Measurements from ENCODE around the gene NOL4L. TPM values are rescaled to one million over a fixed set of nuclear protein-coding genes. Genes with fewer than 3 reads are reported as not detected.

The NOL4L gene
- total RNA-seq, 1 experiment from 2014 or later: 31.7 TPM

DNA sequence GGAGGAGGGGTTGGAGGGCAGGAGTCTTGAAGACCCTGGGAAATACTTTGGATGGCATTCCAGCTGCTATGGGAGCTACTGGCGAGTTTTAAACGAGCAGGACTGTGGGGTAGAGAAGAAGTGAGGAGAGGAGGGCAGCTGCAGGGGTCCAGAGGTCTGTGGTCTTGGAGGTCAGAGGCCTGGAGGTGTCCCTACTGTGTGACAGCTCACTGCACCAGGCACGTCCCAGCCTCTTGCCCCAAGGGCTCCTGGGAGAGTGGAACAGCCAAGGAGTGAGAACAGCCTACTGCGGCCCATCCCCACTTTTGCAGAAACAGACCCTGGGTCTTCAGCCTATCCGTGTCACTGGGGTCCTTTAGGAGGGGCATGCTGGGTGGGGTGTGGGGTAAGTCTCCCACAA, 2.9 kb upstream of the NOL4L start:
- Histone ChIP-seq H3K18ac (ENCODE audit: insufficient read length, low read depth, low read length) (no peak overlapping the region), H3K27me3 (ENCODE audit: insufficient read depth, low read length) (peaks cover 13% of the 10 kb centered on the region; the same call in 1 of the 2 replicates), H3K9me3 (ENCODE audit: control insufficient read depth, low read depth, low read length) (no peaks in the 10 kb centered on the region), H2AFZ (ENCODE audit: low read length) (no peak overlapping the region), H4K20me1 (ENCODE audit: control insufficient read depth, insufficient read depth, insufficient read length) (no peaks in the 10 kb centered on the region), H4K5ac (ENCODE audit: insufficient read length, low read depth, low read length) (no peak overlapping the region), H3K14ac (ENCODE audit: insufficient read depth, low read length) (no peak overlapping the region), H2BK12ac (ENCODE audit: insufficient read length, low read depth, low read length) (no peak overlapping the region), H4K91ac (ENCODE audit: insufficient read length, low read depth, low read length) (no peak overlapping the region), H2BK20ac (ENCODE audit: low read depth, low read length, poor library complexity, severe bottlenecking) (no peak overlapping the region), H2AK5ac (ENCODE audit: insufficient read length, low read length) (no peak overlapping the region), H3K23me2 (ENCODE audit: insufficient read length, low read depth, low read length, poor library complexity, severe bottlenecking) (peaks cover 3% of the 10 kb centered on the region), H3K9ac (ENCODE audit: extremely low read depth, insufficient read length, low read length) (no peak overlapping the region), H3K56ac (ENCODE audit: insufficient read length, low read depth, low read length) (no peak overlapping the region), H3K4me1 (ENCODE audit: insufficient read depth, low read length) (0 out of 2 replicates have a peak, but pooled peaks cover 2% of the 10 kb centered on the region), H3T11ph (ENCODE audit: low read length) (no peak overlapping the region), H3K79me2 (ENCODE audit: insufficient read depth, low read length) (no peaks in the 10 kb centered on the region), H3K23ac (ENCODE audit: insufficient read length, low read depth, low read length) (no peak overlapping the region), H3K79me1 (ENCODE audit: insufficient read depth, low read depth, low read length, poor library complexity, severe bottlenecking) (no peaks in the 10 kb centered on the region), H2BK5ac (ENCODE audit: insufficient read length, low read length) (no peak overlapping the region), H3K4me2 (ENCODE audit: insufficient read depth, insufficient read length, low read length) (no peak overlapping the region), H4K8ac (replicated peaks; ENCODE audit: insufficient read length, low read depth, low read length) (no peak overlapping the region), H2BK120ac (ENCODE audit: low read depth, low read length, poor library complexity, severe bottlenecking) (no peak overlapping the region), H3K4ac (ENCODE audit: low read depth, low read length) (no peak overlapping the region), H3K27ac (ENCODE audit: insufficient read length, low read depth, low read length) (no peak overlapping the region), H2BK15ac (ENCODE audit: low read depth, low read length) (no peak overlapping the region)
- DNase-seq: no peak
- Mint-ChIP-seq H3K27ac (no peak overlapping the region), H3K27me3 (ENCODE audit: low read depth) (peaks cover 60% of the 10 kb centered on the region), H3K36me3 (ENCODE audit: insufficient read depth in 1 of 3, low read depth in 3 of 3) (peaks cover 0 to 2% (median 0%) of the 10 kb centered on the region in 3 experiments; a peak in 1 of 7 replicates), H3K4me3 (no peak overlapping the region), H3K4me1 (peaks cover 7 to 15% of the 10 kb centered on the region in 2 experiments), H3K9me3 (no peaks in the 10 kb centered on the region; a peak in 1 of 5 replicates)
- TF ChIP-seq, protein P1, sequence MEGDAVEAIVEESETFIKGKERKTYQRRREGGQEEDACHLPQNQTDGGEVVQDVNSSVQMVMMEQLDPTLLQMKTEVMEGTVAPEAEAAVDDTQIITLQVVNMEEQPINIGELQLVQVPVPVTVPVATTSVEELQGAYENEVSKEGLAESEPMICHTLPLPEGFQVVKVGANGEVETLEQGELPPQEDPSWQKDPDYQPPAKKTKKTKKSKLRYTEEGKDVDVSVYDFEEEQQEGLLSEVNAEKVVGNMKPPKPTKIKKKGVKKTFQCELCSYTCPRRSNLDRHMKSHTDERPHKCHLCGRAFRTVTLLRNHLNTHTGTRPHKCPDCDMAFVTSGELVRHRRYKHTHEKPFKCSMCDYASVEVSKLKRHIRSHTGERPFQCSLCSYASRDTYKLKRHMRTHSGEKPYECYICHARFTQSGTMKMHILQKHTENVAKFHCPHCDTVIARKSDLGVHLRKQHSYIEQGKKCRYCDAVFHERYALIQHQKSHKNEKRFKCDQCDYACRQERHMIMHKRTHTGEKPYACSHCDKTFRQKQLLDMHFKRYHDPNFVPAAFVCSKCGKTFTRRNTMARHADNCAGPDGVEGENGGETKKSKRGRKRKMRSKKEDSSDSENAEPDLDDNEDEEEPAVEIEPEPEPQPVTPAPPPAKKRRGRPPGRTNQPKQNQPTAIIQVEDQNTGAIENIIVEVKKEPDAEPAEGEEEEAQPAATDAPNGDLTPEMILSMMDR (conservative IDR thresholded peaks at IDR 0.05): no peak
- no CpG with 5 or more reads among the region's 5 CpGs for WGBS (ENCODE audit: extremely low coverage, insufficient read length, low lambda C conversion rate)
